Measurements from ENCODE around the gene ZEB1. TPM values are rescaled to one million over a fixed set of nuclear protein-coding genes. Genes with fewer than 3 reads are reported as not detected.
"Not testable (repeated sequence)": the region's sequence is repeated elsewhere in the genome, so short reads cannot be mapped to it uniquely, and the experiment has no call there.

ZEB1 gene
- total RNA-seq, 2 donors from 2014 or later: 0.84 TPM

DNA sequence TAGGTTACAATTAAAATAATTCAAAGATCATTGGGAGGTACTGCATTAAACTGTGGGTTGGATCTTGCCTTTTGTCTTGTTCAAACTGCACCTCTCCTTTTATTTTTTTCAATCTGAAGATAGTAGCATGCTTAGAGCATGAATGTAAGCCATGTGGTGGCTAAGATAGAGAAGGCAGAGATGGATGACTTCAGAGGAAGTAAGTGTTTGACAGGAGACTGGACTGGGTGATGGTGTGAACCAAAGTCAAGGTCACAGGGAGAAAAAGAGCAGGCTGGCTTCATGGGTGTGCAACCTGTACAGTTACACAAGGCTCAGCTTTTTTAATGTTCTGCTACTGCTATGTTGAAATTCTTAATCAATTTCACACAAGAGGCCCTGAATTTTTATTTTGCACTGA is 85.6 kb downstream of the ZEB1 start:
- peaks cover 9% of the 10 kb centered on the region for H3K9me3 Mint-ChIP-seq
- H3K27me3 Mint-ChIP-seq (ENCODE audit: insufficient read depth): no peaks in the 10 kb centered on the region
- Histone ChIP-seq H3K27me3 (ENCODE audit: control insufficient read depth, insufficient read depth, low read length, poor library complexity, severe bottlenecking) (no peaks in the 10 kb centered on the region), H3K4me3 (ENCODE audit: low read length) (no peak overlapping the region), H3K9me3 (ENCODE audit: control insufficient read depth, low read length) (no peaks in the 10 kb centered on the region), H3K27ac (ENCODE audit: low read depth, low read length) (no peak overlapping the region), H3K9ac (ENCODE audit: extremely low read depth, low read length, poor library complexity, severe bottlenecking) (no peak overlapping the region), H3K4me1 (ENCODE audit: control insufficient read depth, insufficient read depth, low read length) (no peaks in the 10 kb centered on the region), H3K36me3 (ENCODE audit: control insufficient read depth, insufficient read depth, low read length) (no peaks in the 10 kb centered on the region)
- H3K27ac Mint-ChIP-seq: no peak overlapping the region
- H3K4me3 Mint-ChIP-seq: no peak overlapping the region
- DNase-seq: no peak
- H3K4me1 Mint-ChIP-seq: peaks cover 2% of the 10 kb centered on the region
- H3K36me3 Mint-ChIP-seq (ENCODE audit: low read depth): no peaks in the 10 kb centered on the region
- TF ChIP-seq, protein P1, sequence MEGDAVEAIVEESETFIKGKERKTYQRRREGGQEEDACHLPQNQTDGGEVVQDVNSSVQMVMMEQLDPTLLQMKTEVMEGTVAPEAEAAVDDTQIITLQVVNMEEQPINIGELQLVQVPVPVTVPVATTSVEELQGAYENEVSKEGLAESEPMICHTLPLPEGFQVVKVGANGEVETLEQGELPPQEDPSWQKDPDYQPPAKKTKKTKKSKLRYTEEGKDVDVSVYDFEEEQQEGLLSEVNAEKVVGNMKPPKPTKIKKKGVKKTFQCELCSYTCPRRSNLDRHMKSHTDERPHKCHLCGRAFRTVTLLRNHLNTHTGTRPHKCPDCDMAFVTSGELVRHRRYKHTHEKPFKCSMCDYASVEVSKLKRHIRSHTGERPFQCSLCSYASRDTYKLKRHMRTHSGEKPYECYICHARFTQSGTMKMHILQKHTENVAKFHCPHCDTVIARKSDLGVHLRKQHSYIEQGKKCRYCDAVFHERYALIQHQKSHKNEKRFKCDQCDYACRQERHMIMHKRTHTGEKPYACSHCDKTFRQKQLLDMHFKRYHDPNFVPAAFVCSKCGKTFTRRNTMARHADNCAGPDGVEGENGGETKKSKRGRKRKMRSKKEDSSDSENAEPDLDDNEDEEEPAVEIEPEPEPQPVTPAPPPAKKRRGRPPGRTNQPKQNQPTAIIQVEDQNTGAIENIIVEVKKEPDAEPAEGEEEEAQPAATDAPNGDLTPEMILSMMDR (conservative IDR thresholded peaks at IDR 0.05): no peak

DNA sequence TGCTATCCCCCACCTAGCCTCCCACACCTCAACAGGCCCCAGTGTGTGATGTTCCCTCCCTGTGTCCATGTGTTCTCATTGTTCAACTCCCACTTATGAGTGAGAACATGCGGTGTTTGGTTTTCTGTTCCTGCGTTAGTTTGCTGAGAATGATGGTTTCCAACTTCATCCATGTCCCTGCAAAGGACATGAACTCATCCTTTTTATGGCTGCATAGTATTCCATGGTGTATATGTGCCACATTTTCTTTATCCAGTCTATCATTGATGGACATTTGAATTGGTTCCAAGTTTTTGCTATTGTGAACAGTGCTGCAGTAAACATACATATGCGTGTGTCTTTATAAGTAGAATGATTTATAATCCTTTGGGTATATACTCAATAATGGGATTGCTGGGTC is 86.8 kb downstream of the ZEB1 start:
- WGBS, 2 experiments (ENCODE audit: insufficient coverage in 1 of 2, insufficient read length in 1 of 2): 80 to 100% methylated on average over 1 of the region's 3 CpGs
- not testable (repeated sequence) for H3K27ac ChIP-seq (ENCODE audit: low read depth, low read length); H3K4me3 Mint-ChIP-seq; H3K4me3 ChIP-seq (ENCODE audit: low read length); H3K36me3 Mint-ChIP-seq (ENCODE audit: low read depth); H3K9ac ChIP-seq (ENCODE audit: extremely low read depth, low read length, poor library complexity, severe bottlenecking); H3K27me3 Mint-ChIP-seq (ENCODE audit: insufficient read depth); DNase-seq; H3K4me1 ChIP-seq (ENCODE audit: control insufficient read depth, insufficient read depth, low read length); H3K27ac Mint-ChIP-seq; H3K9me3 ChIP-seq (ENCODE audit: control insufficient read depth, low read length); H3K4me1 Mint-ChIP-seq; H3K36me3 ChIP-seq (ENCODE audit: control insufficient read depth, insufficient read depth, low read length); H3K27me3 ChIP-seq (ENCODE audit: control insufficient read depth, insufficient read depth, low read length, poor library complexity, severe bottlenecking)
- H3K9me3 Mint-ChIP-seq: peaks cover 15% of the 10 kb centered on the region

DNA sequence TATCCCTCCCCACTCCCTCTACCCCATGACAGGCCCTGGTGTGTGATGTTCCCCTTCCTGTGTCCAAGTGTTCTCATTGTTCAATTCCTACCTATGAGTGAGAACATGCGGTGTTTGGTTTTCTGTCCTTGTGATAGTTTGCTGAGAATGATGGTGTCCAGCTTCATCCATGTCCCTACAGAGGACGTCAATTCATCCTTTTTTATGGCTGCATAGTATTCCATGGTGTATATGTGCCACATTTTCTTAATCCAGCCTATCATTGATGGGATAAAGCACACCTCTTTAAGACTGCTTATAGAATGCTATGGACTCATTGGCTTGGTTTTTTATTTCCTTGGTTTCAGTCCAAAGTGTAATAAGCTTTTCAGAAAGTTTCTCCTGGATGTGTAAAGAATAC is 93.4 kb downstream of the ZEB1 start:
- H3K4me3 Mint-ChIP-seq; H3K4me3 ChIP-seq (ENCODE audit: low read length); H3K27ac ChIP-seq (ENCODE audit: low read depth, low read length); DNase-seq; H3K36me3 ChIP-seq (ENCODE audit: control insufficient read depth, insufficient read depth, low read length); H3K27ac Mint-ChIP-seq; H3K4me1 ChIP-seq (ENCODE audit: control insufficient read depth, insufficient read depth, low read length); H3K27me3 Mint-ChIP-seq (ENCODE audit: insufficient read depth); H3K4me1 Mint-ChIP-seq; H3K9me3 ChIP-seq (ENCODE audit: control insufficient read depth, low read length); H3K27me3 ChIP-seq (ENCODE audit: control insufficient read depth, insufficient read depth, low read length, poor library complexity, severe bottlenecking); H3K36me3 Mint-ChIP-seq (ENCODE audit: low read depth); H3K9ac ChIP-seq (ENCODE audit: extremely low read depth, low read length, poor library complexity, severe bottlenecking): not testable (repeated sequence)
- peaks cover 10% of the 10 kb centered on the region for H3K9me3 Mint-ChIP-seq
- 92% methylated on average over 2 of the region's 2 CpGs; no CpG with 5 or more reads in 1 of the 2 experiments for WGBS, 2 experiments (ENCODE audit: insufficient coverage in 1 of 2, insufficient read length in 1 of 2)

DNA sequence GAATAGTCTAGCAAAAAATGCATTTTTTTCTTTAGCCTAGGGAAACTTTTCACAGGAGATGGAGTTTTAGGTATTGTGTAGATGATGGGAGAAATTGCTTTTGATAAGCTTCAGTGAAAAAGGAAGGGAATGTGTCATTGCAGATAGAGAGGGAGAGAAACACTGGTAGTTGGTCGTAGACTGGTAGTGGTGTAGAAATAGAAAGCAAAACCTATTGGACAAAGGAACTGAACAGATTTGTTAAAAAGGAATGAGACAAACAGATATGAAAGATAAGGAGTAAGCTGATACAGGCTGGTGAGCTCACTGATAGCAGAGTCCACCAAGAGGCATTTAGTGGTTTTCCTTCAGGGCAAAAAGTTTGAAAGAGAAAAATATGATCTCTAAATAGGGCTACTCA is 94.3 kb downstream of the ZEB1 start:
- Mint-ChIP-seq H3K36me3 (ENCODE audit: low read depth) (no peaks in the 10 kb centered on the region), H3K4me3 (no peak overlapping the region), H3K4me1 (no peaks in the 10 kb centered on the region), H3K27me3 (ENCODE audit: insufficient read depth) (no peaks in the 10 kb centered on the region), H3K27ac (no peak overlapping the region), H3K9me3 (peaks cover 10% of the 10 kb centered on the region)
- no peak overlapping the region for H3K27ac ChIP-seq (ENCODE audit: low read depth, low read length)
- no peaks in the 10 kb centered on the region for H3K27me3 ChIP-seq (ENCODE audit: control insufficient read depth, insufficient read depth, low read length, poor library complexity, severe bottlenecking)
- H3K9ac ChIP-seq (ENCODE audit: extremely low read depth, low read length, poor library complexity, severe bottlenecking): no peak overlapping the region
- 82 to 88% methylated on average over 1 of the region's 1 CpG for WGBS, 2 experiments (ENCODE audit: insufficient coverage in 1 of 2, insufficient read length in 1 of 2)
- TF ChIP-seq, protein P1 (conservative IDR thresholded peaks at IDR 0.05): no peak
- no peaks in the 10 kb centered on the region for H3K9me3 ChIP-seq (ENCODE audit: control insufficient read depth, low read length)
- DNase-seq: no peak
- H3K4me3 ChIP-seq (ENCODE audit: low read length): no peak overlapping the region
- no peaks in the 10 kb centered on the region for H3K36me3 ChIP-seq (ENCODE audit: control insufficient read depth, insufficient read depth, low read length)
- no peaks in the 10 kb centered on the region for H3K4me1 ChIP-seq (ENCODE audit: control insufficient read depth, insufficient read depth, low read length)

Data from endodermal cell (in vitro differentiated cells).